ENCODE results near the gene MPPED2.

GRCh38 chr11:30603357-30603756 is 17.2 kb upstream of the MPPED2 start:
- TF ChIP-seq PML (IDR thresholded peaks at IDR 0.05; ENCODE audit: low read length) = no peak
- TF ChIP-seq CTCF (IDR thresholded peaks at IDR 0.05 in 2 of 3, conservative IDR thresholded peaks at IDR 0.05 in 1 of 3; ENCODE audit: control insufficient read depth in 2 of 3, extremely low read depth in 1 of 3, insufficient read depth in 1 of 3, low read depth in 3 of 3, low read length in 3 of 3) = no peak
- no peak for TF ChIP-seq ZNF274 (IDR thresholded peaks at IDR 0.05; ENCODE audit: insufficient read depth, insufficient read length)
- no peak for TF ChIP-seq ATF3 (IDR thresholded peaks at IDR 0.05; ENCODE audit: borderline replicate concordance, extremely low read depth, low read depth, low read length)
- TF ChIP-seq ZBTB40 (IDR thresholded peaks at IDR 0.05; ENCODE audit: borderline replicate concordance) = no peak
- no peak for TF ChIP-seq BMI1 (IDR thresholded peaks at IDR 0.05; ENCODE audit: borderline replicate concordance)
- no peak for TF ChIP-seq USF2 (IDR thresholded peaks at IDR 0.05; ENCODE audit: borderline replicate concordance, low read depth, low read length)
- no peak for TF ChIP-seq EZH2 (IDR thresholded peaks at IDR 0.05; ENCODE audit: borderline replicate concordance, control insufficient read depth, low read depth, low read length)
- TF ChIP-seq YY1 (IDR thresholded peaks at IDR 0.05; ENCODE audit: low read depth, low read length) = no peak
- TF ChIP-seq FOS (IDR thresholded peaks at IDR 0.05; ENCODE audit: borderline replicate concordance, extremely low read depth, insufficient read length) = no peak

Data from GM12878 (cell line).